Ovary (tissue), 9 donors: Measurements from ENCODE around the gene DSCAML1. TPM values are rescaled to one million over a fixed set of nuclear protein-coding genes. Genes with fewer than 3 reads are reported as not detected.
A peak's percentile ranks its signal among the peaks of the same experiment; 100 is the strongest.

Source experiments
- DNase-seq, 5 donors: peaks; one replicate each; pipeline ENCODE4 v3.0.0-alpha.2; 2019 to 2020
- H3K27ac ChIP-seq, 2 donors: fragments of 200-600 bp; one replicate each; pipeline versions ENCODE4 v1.5.1 to v1.8.0; 2019 to 2022
- H3K27me3 ChIP-seq: fragments of 200-600 bp; one replicate; pipeline ENCODE4 v1.8.0; 2022
- H3K36me3 ChIP-seq: fragments of 200-600 bp; sonication (generic); one replicate; pipeline ENCODE4 v1.5.1; 2019
- H3K4me1 ChIP-seq: one replicate; pipeline ENCODE4 v1.8.1; 2013; ENCODE audit warnings: mild to moderate bottlenecking, moderate library complexity; ENCODE audit not compliant: insufficient read depth
- H3K4me3 ChIP-seq: fragments of 200-600 bp; sonication (generic); one replicate; pipeline ENCODE4 v1.5.1; 2017
- H3K9me3 ChIP-seq, 2 donors: fragments of 200-600 bp in 1 of 2; sonication (generic) in 1 of 2; one replicate each; pipeline versions ENCODE4 v1.5.1 to v1.8.1; 2013 to 2019; ENCODE audit warnings: mild to moderate bottlenecking in 1 of 2, moderate library complexity in 1 of 2
- EP300 ChIP-seq: sonication (generic); formaldehyde crosslinking; IDR thresholded peaks from one replicate; pipeline ENCODE4 v1.6.1; 2017; ENCODE audit warnings: antibody characterized with exemption
- POLR2A ChIP-seq: fragments of 450-650 bp; IDR thresholded peaks from one replicate; pipeline ENCODE4 v1.6.1; 2017; ENCODE audit warnings: antibody characterized with exemption, mild to moderate bottlenecking, moderate library complexity
- WGBS, 3 donors: extraction: QIAGEN DNeasy Blood & Tissue Kit in 1 of 3; methylation state at CpG; one replicate each; pipeline versions ENCODE4 v1.1.5 to v1.1.7; 2013 to 2017; 5-methylcytosine and 5-hydroxymethylcytosine counted together
- intact Hi-C, 4 donors: fragments of 100-400 bp; cut with DNase I; formaldehyde crosslinking; loops; one replicate each; pipeline versions ENCODE4 v1.11.0 to v1.15.1; 2022 to 2023
- polyA plus RNA-seq, 2 donors: library from polyadenylated mRNA; stranded (reverse); fragments of 200-250 nt in 1 of 2; fragments of 350-450 nt in 1 of 2; fragmentation: Illumina TruSeq in 1 of 2; extraction: RNeasy Lipid Tissue Mini Kit (QIAGEN cat#74804) in 1 of 2; gene quantifications; one replicate each; pipeline ENCODE4 v1.2.3, GENCODE V29; 2013 to 2014
- total RNA-seq, 7 donors: library from RNA; depleted of rRNA in 2 of 7; stranded (reverse); fragments of >200 nt in 2 of 7; fragmentation: NEBNext Ultra II Directional in 3 of 7; extraction: Animal tissue kit (Norgen Biotek cat#: 25700) in 3 of 7; gene quantifications; one replicate each; pipeline versions ENCODE4 v1.1.0 to v1.2.4, GENCODE V29; 2016 to 2023
- TF ChIP-seq, protein P1 (sequence below), 3 donors: fragments of 450-650 bp in 2 of 3; fragments of 200-600 bp in 1 of 3; IDR thresholded peaks; one replicate each; pipeline versions ENCODE4 v1.5.1 to v1.8.0; 2016 to 2022; ENCODE audit warnings: antibody characterized with exemption in 3 of 3, mild to moderate bottlenecking in 1 of 3
- donor health status: DM: no; HTN: no; CAD: no; lungs with moderate emphysema.
- donor health status: DM: no; HTN: no; CAD: no.
- donor health status: Bipolar disorder and iron deficiency.
- donor health status: DM: yes; HTN: yes; CAD: no.
- donor health status: DM: no; HTN: no; CAD: no.
- donor health status: DM: yes; HTN: yes; CAD: no.

DSCAML1 gene
- total and polyA plus RNA-seq, 9 donors: 0.77 to 16.5 (median 10.6) TPM

DNA sequence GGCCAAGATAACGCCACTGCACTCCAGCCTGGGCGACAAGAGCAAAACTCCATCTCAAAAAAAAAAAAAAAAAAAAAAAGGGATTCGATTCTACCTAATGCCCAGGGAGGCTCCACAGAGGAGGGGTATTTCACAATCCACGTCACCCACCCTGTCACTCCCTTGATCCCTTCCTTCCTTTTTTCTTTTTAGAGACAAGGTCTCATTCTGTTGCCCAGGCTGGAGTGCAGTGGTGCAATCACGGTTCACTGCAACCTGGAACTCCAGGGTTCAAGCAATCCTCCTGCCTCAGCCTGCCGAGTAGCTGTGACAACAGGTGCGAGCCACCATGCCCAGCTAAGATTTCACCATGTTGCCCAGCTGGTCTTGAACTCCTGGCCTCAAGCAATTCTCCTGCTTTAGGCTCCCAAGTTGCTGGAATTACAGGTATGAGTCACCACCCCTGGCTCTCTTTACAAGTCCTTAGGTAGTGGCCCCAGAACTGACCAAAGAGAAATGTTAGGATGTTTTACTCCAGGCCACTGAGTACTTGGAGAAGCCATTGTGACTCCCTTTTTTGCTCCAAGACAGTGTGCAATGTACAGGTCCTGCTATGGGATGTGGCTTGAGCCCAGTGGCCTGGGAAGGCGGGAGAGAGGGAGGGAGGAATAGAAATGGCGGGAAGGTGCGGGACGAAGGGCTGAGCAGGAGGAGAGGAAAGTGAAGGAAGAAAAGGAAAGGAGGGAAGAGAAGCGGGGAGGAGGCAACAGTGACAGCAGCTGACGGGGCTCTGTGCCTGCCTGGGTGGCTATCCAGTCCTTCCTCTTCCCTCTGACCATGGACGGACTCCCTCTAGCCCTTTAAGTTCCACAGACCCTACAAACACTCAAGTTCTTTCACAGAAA, 39.3 kb upstream of the DSCAML1 start:
- no peak for TF ChIP-seq EP300
- TF ChIP-seq, protein P1, sequence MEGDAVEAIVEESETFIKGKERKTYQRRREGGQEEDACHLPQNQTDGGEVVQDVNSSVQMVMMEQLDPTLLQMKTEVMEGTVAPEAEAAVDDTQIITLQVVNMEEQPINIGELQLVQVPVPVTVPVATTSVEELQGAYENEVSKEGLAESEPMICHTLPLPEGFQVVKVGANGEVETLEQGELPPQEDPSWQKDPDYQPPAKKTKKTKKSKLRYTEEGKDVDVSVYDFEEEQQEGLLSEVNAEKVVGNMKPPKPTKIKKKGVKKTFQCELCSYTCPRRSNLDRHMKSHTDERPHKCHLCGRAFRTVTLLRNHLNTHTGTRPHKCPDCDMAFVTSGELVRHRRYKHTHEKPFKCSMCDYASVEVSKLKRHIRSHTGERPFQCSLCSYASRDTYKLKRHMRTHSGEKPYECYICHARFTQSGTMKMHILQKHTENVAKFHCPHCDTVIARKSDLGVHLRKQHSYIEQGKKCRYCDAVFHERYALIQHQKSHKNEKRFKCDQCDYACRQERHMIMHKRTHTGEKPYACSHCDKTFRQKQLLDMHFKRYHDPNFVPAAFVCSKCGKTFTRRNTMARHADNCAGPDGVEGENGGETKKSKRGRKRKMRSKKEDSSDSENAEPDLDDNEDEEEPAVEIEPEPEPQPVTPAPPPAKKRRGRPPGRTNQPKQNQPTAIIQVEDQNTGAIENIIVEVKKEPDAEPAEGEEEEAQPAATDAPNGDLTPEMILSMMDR (IDR thresholded peaks at IDR 0.05): no peak
- no peak for TF ChIP-seq POLR2A
- WGBS, 3 donors: 90 to 93% (median 93%) methylated on average over 14 of the region's 14 CpGs
- no peak overlapping the region for H3K27ac ChIP-seq
- DNase-seq: peak in 2 of 5 donors; percentile 6 to 16
- H3K9me3 ChIP-seq: no peaks in the 10 kb centered on the region
- no peak overlapping the region for H3K4me3 ChIP-seq
- H3K27me3 ChIP-seq: no peaks in the 10 kb centered on the region
- intact Hi-C loops: no loop called here
- no peaks in the 10 kb centered on the region for H3K36me3 ChIP-seq
- peaks cover 11% of the 10 kb centered on the region for H3K4me1 ChIP-seq

GRCh38 chr11:117835576-117835975, 38.6 kb upstream of the DSCAML1 start:
- Histone ChIP-seq H3K27ac (no peak overlapping the region), H3K9me3 (no peaks in the 10 kb centered on the region), H3K4me1 (peaks cover 11% of the 10 kb centered on the region), H3K4me3 (no peak overlapping the region), H3K27me3 (no peaks in the 10 kb centered on the region), H3K36me3 (no peaks in the 10 kb centered on the region)
- 93 to 97% (median 97%) methylated on average over 8 of the region's 8 CpGs for WGBS, 3 donors
- intact Hi-C loops: no loop called here
- TF ChIP-seq, protein P1 (IDR thresholded peaks at IDR 0.05): no peak
- no peak for TF ChIP-seq POLR2A
- TF ChIP-seq EP300: no peak
- DNase-seq: no peak

- intact Hi-C loops: no loop called here
- Histone ChIP-seq H3K27ac (no peak overlapping the region), H3K4me1 (peaks cover 11% of the 10 kb centered on the region), H3K36me3 (no peaks in the 10 kb centered on the region), H3K27me3 (no peaks in the 10 kb centered on the region), H3K4me3 (no peak overlapping the region), H3K9me3 (no peaks in the 10 kb centered on the region)
- 93 to 95% (median 95%) methylated on average over 17 of the region's 17 CpGs for WGBS, 3 donors
- DNase-seq: peak in 1 of 5 donors; percentile 30
- TF ChIP-seq, protein P1 (IDR thresholded peaks at IDR 0.05): no peak
- TF ChIP-seq EP300: no peak
Measured at GRCh38 chr11:117834838-117835443, 37.9 kb upstream of the DSCAML1 start.

DNA sequence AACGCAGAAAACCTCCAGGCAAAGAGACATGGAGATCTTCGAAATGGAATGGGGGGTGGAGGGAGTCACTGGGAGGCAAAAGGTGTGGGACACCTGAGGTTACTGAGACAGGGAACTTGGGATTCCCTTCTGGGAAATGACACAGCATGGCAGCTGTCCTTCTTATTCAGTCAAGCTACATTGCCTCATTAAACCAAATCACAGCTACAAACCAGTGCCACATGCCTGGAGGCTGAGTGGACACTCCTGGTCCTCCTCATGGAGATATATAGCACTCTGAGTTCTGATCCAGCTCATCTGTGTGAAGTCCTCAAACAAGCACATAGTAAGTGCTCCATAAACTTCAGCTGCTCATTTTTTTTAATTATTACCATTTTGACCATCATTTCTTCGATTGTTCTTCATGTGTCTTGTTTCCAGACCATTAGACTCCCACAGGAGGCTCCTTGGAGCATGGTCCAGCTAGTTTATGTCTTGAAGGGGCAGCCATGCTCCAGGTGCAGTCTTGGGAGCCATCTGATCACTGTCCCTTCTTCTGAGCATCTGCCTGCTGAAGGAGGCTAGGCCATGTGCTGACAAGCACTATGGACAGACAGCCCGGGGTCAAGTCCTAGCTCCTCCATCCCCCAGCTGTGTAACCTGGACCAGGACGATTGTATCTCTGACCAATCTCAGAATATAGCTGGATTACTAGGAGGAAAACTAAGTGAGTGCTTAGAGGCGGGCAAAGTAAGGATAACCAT, 37.2 kb upstream of the DSCAML1 start:
- H3K9me3 ChIP-seq: no peaks in the 10 kb centered on the region
- intact Hi-C loops: no loop called here
- no peak for TF ChIP-seq POLR2A
- TF ChIP-seq, protein P1 (IDR thresholded peaks at IDR 0.05): no peak
- TF ChIP-seq EP300: no peak
- DNase-seq: peak in 1 of 5 donors; percentile 10
- WGBS, 3 donors: 73 to 85% (median 83%) methylated on average over 6 of the region's 6 CpGs
- peaks cover 11% of the 10 kb centered on the region for H3K4me1 ChIP-seq
- no peak overlapping the region for H3K27ac ChIP-seq
- H3K36me3 ChIP-seq: no peaks in the 10 kb centered on the region
- no peak overlapping the region for H3K4me3 ChIP-seq
- no peaks in the 10 kb centered on the region for H3K27me3 ChIP-seq
